HepG2 (cell line): ENCODE measurements around the gene CCDC106. TPM values are rescaled to one million over a fixed set of nuclear protein-coding genes. Genes with fewer than 3 reads are reported as not detected.

Experiments
- ATAC-seq: fragments of 200-7000 bp; cut with Tn5 transposase; 3 replicates; pipeline ENCODE4 v1.9.1; 2020; ENCODE audit warnings: mild to moderate bottlenecking, moderate library complexity
- BruUV-seq: library from RNA; stranded (reverse); fragments of 400-500 nt; replicated peaks from 2 replicates; lab custom pipeline; 2021; lab: Mats Ljungman, UMichigan
- CTCF ChIA-PET: fragments of 300-600 bp; formaldehyde crosslinking; extraction: SDS; loops from one replicate; lab custom pipeline; 2021; ENCODE audit warnings: low total read pairs, inconsistent platforms, low intra/inter-chr PET ratio; lab: Yijun Ruan, JAX
- POLR2A ChIA-PET: fragments of 350-600 bp; sonication (Branson Sonifier 250); formaldehyde crosslinking; loops from one replicate; lab custom pipeline; 2020; ENCODE audit warnings: antibody characterized with exemption, inconsistent platforms; lab: Yijun Ruan, JAX
- DNase-seq: peaks from one replicate; pipeline ENCODE4 v3.0.0-alpha.2; 2015; ENCODE audit warnings: low spot score
- FAIRE-seq: peaks from 3 replicates; lab custom pipeline; 2011; peaks lifted over from hg19 to GRCh38; lab: Jason Lieb, UNC
- H2AFZ ChIP-seq: one replicate; pipeline ENCODE4 v1.6.1; 2011; ENCODE audit warnings: low read length, inconsistent platforms
- H3K27ac ChIP-seq: fragments of 300-600 bp; 3 replicates; pipeline ENCODE4 v1.8.0; 2011; ENCODE audit warnings: mixed run types, mild to moderate bottlenecking, mixed read lengths, low read length, inconsistent platforms; ENCODE audit not compliant: insufficient read depth; ENCODE audit errors: extremely low read length
- H3K27me3 ChIP-seq, 2 experiments: fragments of 200-600 bp in 1 of 2; 2 replicates in 1 of 2; 3 replicates in 1 of 2; pipeline versions ENCODE4 v1.6.0 to v1.8.0; 2011; ENCODE audit warnings: low read length in 2 of 2, mild to moderate bottlenecking in 2 of 2, moderate library complexity in 2 of 2, inconsistent platforms in 1 of 2; ENCODE audit not compliant: insufficient read depth in 2 of 2, control insufficient read depth in 1 of 2
- H3K36me3 ChIP-seq, 2 experiments: fragments of 200-600 bp in 1 of 2; replicated peaks in 1 of 2; 2 replicates in 1 of 2; 3 replicates in 1 of 2; pipeline versions ENCODE4 v1.5.1 to v1.8.0; 2011; ENCODE audit warnings: low read length in 2 of 2, inconsistent platforms in 1 of 2; ENCODE audit not compliant: insufficient read depth in 2 of 2, control insufficient read depth in 1 of 2
- H3K4me1 ChIP-seq: 2 replicates; pipeline ENCODE4 v1.5.1; 2012; ENCODE audit warnings: low read length, inconsistent platforms; ENCODE audit not compliant: insufficient read depth
- H3K4me2 ChIP-seq: 2 replicates; pipeline ENCODE4 v1.6.0; 2011; ENCODE audit warnings: low read depth, low read length, inconsistent platforms
- H3K4me3 ChIP-seq, 3 experiments: fragments of 200-600 bp in 1 of 3; sonication (generic), shearing (Covaris generic) in 1 of 3; replicated peaks in 1 of 3; 2 replicates each; pipeline ENCODE4 v1.5.1; 2011 to 2016; ENCODE audit warnings: low read length in 3 of 3, inconsistent platforms in 2 of 3, low read depth in 2 of 3, mild to moderate bottlenecking in 2 of 3, control low read depth in 1 of 3, mixed read lengths in 1 of 3; ENCODE audit not compliant: insufficient read depth in 1 of 3
- H3K79me2 ChIP-seq: one replicate; pipeline ENCODE4 v1.6.1; 2011; ENCODE audit warnings: low read length, inconsistent platforms; ENCODE audit not compliant: insufficient read depth
- H3K9ac ChIP-seq: 2 replicates; pipeline ENCODE4 v1.6.0; 2011; ENCODE audit warnings: mild to moderate bottlenecking, low read depth, low read length, inconsistent platforms; ENCODE audit not compliant: insufficient read depth
- H3K9me3 ChIP-seq: 2 replicates; pipeline ENCODE4 v1.5.1; 2012; ENCODE audit warnings: mild to moderate bottlenecking, low read length
- H4K20me1 ChIP-seq: 2 replicates; pipeline ENCODE4 v1.6.0; 2011; ENCODE audit warnings: inconsistent platforms, mild to moderate bottlenecking, low read length, moderate library complexity; ENCODE audit not compliant: insufficient read depth
- AKAP8 ChIP-seq: sonication (generic); formaldehyde crosslinking; IDR thresholded peaks from 2 replicates; pipeline ENCODE4 v1.5.1; 2020; ENCODE audit warnings: mild to moderate bottlenecking, missing genetic modification reagents
- ATF7 ChIP-seq, 2 experiments: fragments of 450-650 bp in 1 of 2; sonication (generic) in 1 of 2; formaldehyde crosslinking in 1 of 2; IDR thresholded peaks; 2 replicates each; pipeline versions ENCODE4 v1.4.0 to v1.6.1; 2016 to 2020; ENCODE audit warnings: antibody characterized with exemption in 1 of 2, mild to moderate bottlenecking in 1 of 2, missing genetic modification reagents in 1 of 2
- HNF4G ChIP-seq, 2 experiments: sonication (generic) in 1 of 2; formaldehyde crosslinking in 1 of 2; IDR thresholded peaks; 2 replicates each; pipeline versions ENCODE4 v1.4.0 to v1.6.1; 2011 to 2020; ENCODE audit warnings: borderline replicate concordance in 2 of 2, low read depth in 2 of 2, mild to moderate bottlenecking in 2 of 2, low read length in 1 of 2, missing genetic modification reagents in 1 of 2, moderate library complexity in 1 of 2
- HOXA3 ChIP-seq: sonication (generic); formaldehyde crosslinking; IDR thresholded peaks from 2 replicates; pipeline ENCODE4 v1.5.0; 2020; ENCODE audit warnings: missing genetic modification reagents
- RFX5 ChIP-seq: IDR thresholded peaks from 2 replicates; pipeline ENCODE4 v1.6.1; 2011; ENCODE audit warnings: low read depth, low read length, improper control_type of control experiment
- SMAD9 ChIP-seq: sonication (generic); formaldehyde crosslinking; IDR thresholded peaks from 2 replicates; pipeline ENCODE4 v1.5.1; 2020; ENCODE audit warnings: mild to moderate bottlenecking, missing genetic modification reagents
- SNRNP70 ChIP-seq: fragments of 200-400 bp; formaldehyde crosslinking; IDR thresholded peaks from 2 replicates; pipeline ENCODE4 v1.6.1; 2017; ENCODE audit warnings: mild to moderate bottlenecking, low read depth, low read length, moderate library complexity
- SOX6 ChIP-seq, 2 experiments: fragments of 450-650 bp in 1 of 2; sonication (generic) in 1 of 2; formaldehyde crosslinking in 1 of 2; IDR thresholded peaks; 2 replicates each; pipeline versions ENCODE4 v1.4.0 to v1.6.1; 2017 to 2020; ENCODE audit warnings: antibody characterized with exemption in 1 of 2, mild to moderate bottlenecking in 1 of 2, missing genetic modification reagents in 1 of 2
- SP5 ChIP-seq: IDR thresholded peaks from 2 replicates; pipeline ENCODE4 v1.6.1; 2016; ENCODE audit warnings: low read depth, borderline replicate concordance
- TAF1 ChIP-seq: sonication (generic); formaldehyde crosslinking; IDR thresholded peaks from 2 replicates; pipeline ENCODE4 v1.4.0; 2020; ENCODE audit warnings: missing genetic modification reagents
- TOE1 ChIP-seq: sonication (generic); formaldehyde crosslinking; IDR thresholded peaks from 2 replicates; pipeline ENCODE4 v1.4.0; 2020; ENCODE audit warnings: mild to moderate bottlenecking, missing genetic modification reagents
- ZBTB3 ChIP-seq: sonication (generic); formaldehyde crosslinking; IDR thresholded peaks from 2 replicates; pipeline ENCODE4 v1.4.0; 2020; ENCODE audit warnings: low read depth, mild to moderate bottlenecking, moderate library complexity, missing genetic modification reagents, borderline replicate concordance
- ZNF431 ChIP-seq: sonication (generic); formaldehyde crosslinking; IDR thresholded peaks from 2 replicates; pipeline ENCODE4 v1.9.0; 2022; ENCODE audit warnings: missing genetic modification reagents, low read depth, mild to moderate bottlenecking, borderline replicate concordance
- ZNF552 ChIP-seq: sonication (generic); formaldehyde crosslinking; IDR thresholded peaks from 2 replicates; pipeline ENCODE4 v1.9.0; 2022; ENCODE audit warnings: missing genetic modification reagents, mild to moderate bottlenecking, borderline replicate concordance
- ZNF839 ChIP-seq: sonication (generic); formaldehyde crosslinking; IDR thresholded peaks from 2 replicates; pipeline ENCODE4 v1.4.0; 2020; ENCODE audit warnings: missing genetic modification reagents, mild to moderate bottlenecking, borderline replicate concordance
- ZNF883 ChIP-seq: sonication (generic); formaldehyde crosslinking; IDR thresholded peaks from 2 replicates; pipeline ENCODE4 v1.5.1; 2020; ENCODE audit warnings: mild to moderate bottlenecking, missing genetic modification reagents; ENCODE audit errors: not compliant biosample characterization
- WGBS: methylation state at CpG from one replicate; pipeline ENCODE4 v1.1.6; 2017; ENCODE audit warnings: low lambda C conversion rate; 5-methylcytosine and 5-hydroxymethylcytosine counted together
- in situ Hi-C: cut with HindIII; loops from 2 replicates; pipeline ENCODE4 v1.10.0; 2017; ENCODE audit warnings: low pct_unique_long_range_greater_than_20kb; ENCODE audit not compliant: extremely low pct_ligation_motif_present
- intact Hi-C: fragments of 100-400 bp; cut with micrococcal nuclease; formaldehyde crosslinking; loops from one replicate; pipeline ENCODE4 v1.10.0; 2022; ENCODE audit not compliant: unreplicated experiment
- polyA plus RNA-seq, 8 experiments: library from polyadenylated mRNA; depleted of rRNA in 3 of 8; stranded (reverse) in 7 of 8; unstranded in 1 of 8; fragments of >200 nt; fragmentation: Illumina TruSeq in 4 of 8; extraction: Trizol in 4 of 8; gene quantifications; 2 replicates each; pipeline versions ENCODE4 v1.2.1 to v1.2.3, GENCODE V29; 2011 to 2016; ENCODE audit warnings: low read depth in 4 of 8, missing spikeins in 1 of 8, mixed read lengths in 1 of 8; ENCODE audit not compliant: insufficient read depth in 1 of 8
- total RNA-seq, 5 experiments: library from RNA; depleted of rRNA; stranded (reverse); fragments of >200 nt; fragmentation: Illumina TruSeq; extraction: Trizol; gene quantifications; 2 replicates each; pipeline ENCODE4 v1.2.3, GENCODE V29; 2016; ENCODE audit warnings: low read depth in 1 of 5
- TF ChIP-seq, protein P1 (sequence below): sonication (generic); formaldehyde crosslinking; IDR thresholded peaks from 2 replicates; pipeline ENCODE4 v1.5.1; 2020; ENCODE audit warnings: missing genetic modification reagents, mild to moderate bottlenecking, borderline replicate concordance
- TF ChIP-seq, protein P2 (sequence below): sonication (generic); formaldehyde crosslinking; IDR thresholded peaks from 2 replicates; pipeline ENCODE4 v1.5.1; 2020; ENCODE audit warnings: mild to moderate bottlenecking, missing genetic modification reagents, moderate library complexity

The CCDC106 gene
- total and polyA plus RNA-seq, 2 of the 13 experiments (the other 11 are each of a cell fraction or from before 2014, with no cell fraction given): 4.7 to 8.8 TPM

DNA sequence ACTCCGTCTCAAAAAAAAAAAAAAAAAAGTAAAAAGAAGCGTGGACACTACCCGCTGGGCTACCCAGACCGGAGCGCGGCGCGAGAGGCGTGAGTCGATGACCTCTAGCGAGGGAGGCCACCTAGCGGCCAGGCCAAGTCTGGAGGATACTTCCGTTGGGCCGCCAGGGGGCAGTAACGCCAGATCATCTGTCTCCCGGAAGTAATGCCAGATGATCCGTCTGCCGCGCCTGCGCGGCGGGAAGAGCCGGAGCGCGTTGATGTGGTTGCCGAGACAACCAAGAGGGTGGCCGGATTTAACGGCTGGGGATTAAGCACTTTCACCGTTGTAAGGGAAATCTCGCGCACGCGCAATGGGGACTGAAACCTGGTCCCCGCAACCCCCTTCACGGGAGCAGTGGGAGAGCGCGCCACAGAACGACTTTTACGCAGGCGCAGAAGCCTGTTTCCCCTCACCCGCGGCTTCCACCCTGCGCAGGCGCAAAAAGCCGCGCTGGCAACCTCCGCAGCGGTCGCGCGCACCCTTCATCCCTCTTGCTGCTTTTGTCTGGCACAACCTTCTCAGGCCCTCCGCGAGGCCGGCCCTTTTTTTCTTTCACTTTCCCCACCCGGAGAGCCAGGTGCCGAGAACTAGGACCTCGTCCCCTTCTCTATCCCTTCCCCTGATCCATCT, 5.8 kb downstream of the CCDC106 start (continued):
- TF ChIP-seq SP5 (0 out of 2 replicates have a peak, but pooled peaks have one; percentile 16), HOXA3 (CRISPR knock-in tag) (peak; percentile 87), TAF1 (peak; percentile 64; the same call in 1 of the 2 replicates), ZNF839 (CRISPR knock-in tag) (0 out of 2 replicates have a peak, but pooled peaks have one; percentile 64), RFX5 (peak; percentile 32; the same call in 1 of the 2 replicates), ZNF431 (CRISPR knock-in tag) (peak; percentile 64; the same call in 1 of the 2 replicates), SOX6 (IDR thresholded peaks at IDR 0.05) (no peak), SOX6 (CRISPR knock-in tag; IDR thresholded peaks at IDR 0.05) (peak; percentile 49; the same call in 1 of the 2 replicates)
- TF ChIP-seq, protein P1, sequence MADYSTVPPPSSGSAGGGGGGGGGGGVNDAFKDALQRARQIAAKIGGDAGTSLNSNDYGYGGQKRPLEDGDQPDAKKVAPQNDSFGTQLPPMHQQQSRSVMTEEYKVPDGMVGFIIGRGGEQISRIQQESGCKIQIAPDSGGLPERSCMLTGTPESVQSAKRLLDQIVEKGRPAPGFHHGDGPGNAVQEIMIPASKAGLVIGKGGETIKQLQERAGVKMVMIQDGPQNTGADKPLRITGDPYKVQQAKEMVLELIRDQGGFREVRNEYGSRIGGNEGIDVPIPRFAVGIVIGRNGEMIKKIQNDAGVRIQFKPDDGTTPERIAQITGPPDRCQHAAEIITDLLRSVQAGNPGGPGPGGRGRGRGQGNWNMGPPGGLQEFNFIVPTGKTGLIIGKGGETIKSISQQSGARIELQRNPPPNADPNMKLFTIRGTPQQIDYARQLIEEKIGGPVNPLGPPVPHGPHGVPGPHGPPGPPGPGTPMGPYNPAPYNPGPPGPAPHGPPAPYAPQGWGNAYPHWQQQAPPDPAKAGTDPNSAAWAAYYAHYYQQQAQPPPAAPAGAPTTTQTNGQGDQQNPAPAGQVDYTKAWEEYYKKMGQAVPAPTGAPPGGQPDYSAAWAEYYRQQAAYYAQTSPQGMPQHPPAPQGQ (CRISPR knock-in tag): no peak

DNA sequence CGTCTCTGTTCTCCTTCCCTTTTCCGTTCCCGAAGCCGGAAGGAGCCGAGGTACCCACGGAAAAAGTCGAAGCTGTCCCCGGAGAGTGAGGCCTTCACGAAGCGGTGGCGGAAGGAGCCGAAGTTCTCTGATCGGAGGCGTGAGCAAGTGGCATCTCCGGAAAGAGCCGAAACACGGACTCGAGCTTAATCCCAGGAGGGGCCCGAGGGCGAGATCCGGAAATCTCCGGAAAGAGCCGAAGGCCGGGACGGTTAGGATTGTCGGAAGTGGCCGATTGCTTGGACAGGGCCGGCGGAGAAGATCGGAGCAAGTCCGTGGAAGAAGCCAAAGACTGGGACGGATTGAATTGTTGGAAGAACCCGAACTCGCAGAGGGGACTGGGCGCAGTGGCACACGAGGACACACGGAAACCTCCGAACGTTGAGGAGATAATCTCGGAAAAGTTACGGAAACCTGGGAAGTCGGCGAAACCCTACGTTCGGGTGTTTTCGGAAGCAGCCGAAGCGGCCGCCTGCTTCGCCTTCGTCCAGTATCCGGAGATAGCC, 6.4 kb downstream of the CCDC106 start:
- peak; percentile 97 for FAIRE-seq
- H3K79me2 ChIP-seq: peaks cover 42% of the 10 kb centered on the region
- H3K4me1 ChIP-seq: peaks cover 26% of the 10 kb centered on the region
- peak; percentile 85 for ATAC-seq
- H2AFZ ChIP-seq: peak overlapping the region; percentile 84
- H3K9me3 ChIP-seq: no peaks in the 10 kb centered on the region
- peak overlapping the region; percentile 99 for H3K27ac ChIP-seq
- peak overlapping the region; percentile 85 to 99 (median 97) for H3K4me3 ChIP-seq
- peaks cover 40% of the 10 kb centered on the region for H4K20me1 ChIP-seq
- DNase-seq: peak; percentile 99
- intact Hi-C loops (no loop called here), in situ Hi-C loops (no loop called here)
- WGBS: under 1% methylated on average over 40 of the region's 52 CpGs
- H3K4me2 ChIP-seq: peak overlapping the region; percentile 91
- peaks cover 2 to 4% of the 10 kb centered on the region in 2 experiments for H3K36me3 ChIP-seq
- H3K9ac ChIP-seq: peak overlapping the region; percentile 99
- ChIA-PET POLR2A (interaction anchor here (0.7 to 2.1 kb wide), 27 partner anchors 10 to 1465 kb away, joined by 3 to 27 read pairs (median 5); partner anchors contain the start of genes EPN1, FIZ1, HSPBP1 and ISOC2), CTCF (interaction anchor here (0.7 to 2.3 kb wide), 4 partner anchors 9 to 22 kb away, joined by 3 to 21 read pairs (median 6); no protein-coding TSS in a partner anchor)
- H3K27me3 ChIP-seq: no peaks in the 10 kb centered on the region; a peak in 1 of 5 replicates
- BruUV-seq: no TSS peak
- TF ChIP-seq, protein P2, sequence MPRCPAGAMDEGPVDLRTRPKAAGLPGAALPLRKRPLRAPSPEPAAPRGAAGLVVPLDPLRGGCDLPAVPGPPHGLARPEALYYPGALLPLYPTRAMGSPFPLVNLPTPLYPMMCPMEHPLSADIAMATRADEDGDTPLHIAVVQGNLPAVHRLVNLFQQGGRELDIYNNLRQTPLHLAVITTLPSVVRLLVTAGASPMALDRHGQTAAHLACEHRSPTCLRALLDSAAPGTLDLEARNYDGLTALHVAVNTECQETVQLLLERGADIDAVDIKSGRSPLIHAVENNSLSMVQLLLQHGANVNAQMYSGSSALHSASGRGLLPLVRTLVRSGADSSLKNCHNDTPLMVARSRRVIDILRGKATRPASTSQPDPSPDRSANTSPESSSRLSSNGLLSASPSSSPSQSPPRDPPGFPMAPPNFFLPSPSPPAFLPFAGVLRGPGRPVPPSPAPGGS (CRISPR knock-in tag): no peak
- no peak for TF ChIP-seq SMAD9 (CRISPR knock-in tag)
- TF ChIP-seq AKAP8 (CRISPR knock-in tag): no peak
- peak; percentile 58; the same call in 1 of the 2 replicates for TF ChIP-seq HNF4G (IDR thresholded peaks at IDR 0.05; ENCODE audit: borderline replicate concordance, low read depth, low read length)
- TF ChIP-seq HNF4G (CRISPR knock-in tag; IDR thresholded peaks at IDR 0.05; ENCODE audit: borderline replicate concordance, low read depth): no peak
- TF ChIP-seq SNRNP70: no peak
- no peak for TF ChIP-seq ZNF883 (CRISPR knock-in tag)
- no peak for TF ChIP-seq ZNF552
- no peak for TF ChIP-seq ZBTB3
- no peak for TF ChIP-seq TOE1 (CRISPR knock-in tag)
- TF ChIP-seq ATF7 (IDR thresholded peaks at IDR 0.05): no peak
- TF ChIP-seq ATF7 (CRISPR knock-in tag; IDR thresholded peaks at IDR 0.05): no peak
